ENCODE measurements around the gene UCMA.

- TF ChIP-seq, protein P1, sequence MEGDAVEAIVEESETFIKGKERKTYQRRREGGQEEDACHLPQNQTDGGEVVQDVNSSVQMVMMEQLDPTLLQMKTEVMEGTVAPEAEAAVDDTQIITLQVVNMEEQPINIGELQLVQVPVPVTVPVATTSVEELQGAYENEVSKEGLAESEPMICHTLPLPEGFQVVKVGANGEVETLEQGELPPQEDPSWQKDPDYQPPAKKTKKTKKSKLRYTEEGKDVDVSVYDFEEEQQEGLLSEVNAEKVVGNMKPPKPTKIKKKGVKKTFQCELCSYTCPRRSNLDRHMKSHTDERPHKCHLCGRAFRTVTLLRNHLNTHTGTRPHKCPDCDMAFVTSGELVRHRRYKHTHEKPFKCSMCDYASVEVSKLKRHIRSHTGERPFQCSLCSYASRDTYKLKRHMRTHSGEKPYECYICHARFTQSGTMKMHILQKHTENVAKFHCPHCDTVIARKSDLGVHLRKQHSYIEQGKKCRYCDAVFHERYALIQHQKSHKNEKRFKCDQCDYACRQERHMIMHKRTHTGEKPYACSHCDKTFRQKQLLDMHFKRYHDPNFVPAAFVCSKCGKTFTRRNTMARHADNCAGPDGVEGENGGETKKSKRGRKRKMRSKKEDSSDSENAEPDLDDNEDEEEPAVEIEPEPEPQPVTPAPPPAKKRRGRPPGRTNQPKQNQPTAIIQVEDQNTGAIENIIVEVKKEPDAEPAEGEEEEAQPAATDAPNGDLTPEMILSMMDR (IDR thresholded peaks at IDR 0.05), result no peak
- TF ChIP-seq EP300 (IDR thresholded peaks at IDR 0.05) (no peak), POLR2A (IDR thresholded peaks at IDR 0.05) (no peak), POLR2AphosphoS5 (IDR thresholded peaks at IDR 0.05) (no peak)
These were observed 2.4 kb downstream of the UCMA start for GRCh38 chr10:13231808-13232207.
